Neural cell (in vitro differentiated cells): Measurements from ENCODE around the gene RNF8. TPM values are rescaled to one million over a fixed set of nuclear protein-coding genes. Genes with fewer than 3 reads are reported as not detected.
"Not testable (repeated sequence)": the region's sequence is repeated elsewhere in the genome, so short reads cannot be mapped to it uniquely, and the experiment has no call there.

Source experiments
- H2AFZ ChIP-seq: fragments of 200-600, 300-800 bp; sonication (generic), shearing (Covaris generic); 2 replicates; pipeline ENCODE4 v1.6.0; 2014; ENCODE audit warnings: low read depth, mild to moderate bottlenecking, antibody characterized with exemption, low read length, moderate library complexity
- H3F3A ChIP-seq: fragments of 200-600 bp; shearing (Covaris generic); 2 replicates; pipeline ENCODE4 v1.6.1; 2016; ENCODE audit warnings: mild to moderate bottlenecking, moderate library complexity, mixed read lengths, antibody characterized with exemption, low read length; ENCODE audit not compliant: insufficient read depth, poor library complexity, severe bottlenecking
- H3K27ac ChIP-seq: fragments of 200-600, 300-800 bp; sonication (generic), shearing (Covaris generic); 2 replicates; pipeline ENCODE4 v1.5.1; 2014; ENCODE audit warnings: mild to moderate bottlenecking, low read length, moderate library complexity
- H3K27me3 ChIP-seq: fragments of 300-800, 200-600 bp; sonication (generic), shearing (Covaris generic); 2 replicates; pipeline ENCODE4 v1.6.0; 2014; ENCODE audit warnings: mild to moderate bottlenecking, low read depth, low read length, moderate library complexity; ENCODE audit not compliant: insufficient read depth
- H3K36me3 ChIP-seq: fragments of 300-800, 200-600 bp; sonication (generic), shearing (Covaris generic); 2 replicates; pipeline ENCODE4 v1.5.1; 2014; ENCODE audit warnings: mild to moderate bottlenecking, antibody characterized with exemption, low read length, moderate library complexity; ENCODE audit not compliant: insufficient read depth
- H3K4me2 ChIP-seq: fragments of 300-800, 200-600 bp; sonication (generic), shearing (Covaris generic); 2 replicates; pipeline ENCODE4 v1.6.0; 2014; ENCODE audit warnings: mild to moderate bottlenecking, low read length
- H3K4me3 ChIP-seq: fragments of 300-800, 200-600 bp; sonication (generic), shearing (Covaris generic); 2 replicates; pipeline ENCODE4 v1.5.1; 2014; ENCODE audit warnings: mild to moderate bottlenecking, low read length, moderate library complexity
- H3K79me2 ChIP-seq: fragments of 200-600 bp; shearing (Covaris generic); replicated peaks from 2 replicates; pipeline ENCODE4 v1.6.0; 2014; ENCODE audit warnings: mild to moderate bottlenecking, low read length, moderate library complexity; ENCODE audit not compliant: insufficient read depth
- H3K9ac ChIP-seq: fragments of 300-800, 200-600 bp; sonication (generic), shearing (Covaris generic); 2 replicates; pipeline ENCODE4 v1.6.1; 2016; ENCODE audit warnings: mild to moderate bottlenecking, low read length, mixed read lengths
- H3K9me2 ChIP-seq: fragments of 200-600 bp; shearing (Covaris generic); 2 replicates; pipeline ENCODE4 v1.6.1; 2016; ENCODE audit warnings: mild to moderate bottlenecking, low read length, mixed read lengths; ENCODE audit not compliant: insufficient read depth
- H3K9me3 ChIP-seq: fragments of 200-600, 300-800 bp; sonication (generic), shearing (Covaris generic); 2 replicates; pipeline ENCODE4 v1.6.1; 2016; ENCODE audit warnings: mild to moderate bottlenecking, mixed run types, low read length, moderate library complexity, mixed read lengths
- H4K20me1 ChIP-seq: fragments of 200-600 bp; shearing (Covaris generic); 2 replicates; pipeline ENCODE4 v1.6.1; 2016; ENCODE audit warnings: mild to moderate bottlenecking, mixed run types; ENCODE audit not compliant: insufficient read depth
- CTCF ChIP-seq: fragments of 450-650 bp; IDR thresholded peaks from 2 replicates; pipeline ENCODE4 v1.5.1; 2014; ENCODE audit warnings: antibody characterized with exemption, mild to moderate bottlenecking, moderate library complexity; ENCODE audit not compliant: poor library complexity, severe bottlenecking
- EP300 ChIP-seq: fragments of 450-650 bp; conservative IDR thresholded peaks from 2 replicates; pipeline ENCODE4 v1.6.1; 2014; ENCODE audit warnings: antibody characterized with exemption, mild to moderate bottlenecking, moderate library complexity; ENCODE audit not compliant: poor library complexity, severe bottlenecking
- EZH2 ChIP-seq: fragments of 200-600, 300-800 bp; shearing (Covaris generic), sonication (generic); IDR thresholded peaks from 2 replicates; pipeline ENCODE4 v1.6.1; 2014; ENCODE audit warnings: antibody characterized with exemption, low read length, borderline replicate concordance, mild to moderate bottlenecking; ENCODE audit not compliant: insufficient read depth, poor library complexity, severe bottlenecking
- MXI1 ChIP-seq: fragments of 450-650 bp; conservative IDR thresholded peaks from 2 replicates; pipeline ENCODE4 v1.6.1; 2014; ENCODE audit warnings: antibody characterized with exemption, mild to moderate bottlenecking; ENCODE audit not compliant: poor library complexity, severe bottlenecking
- POLR2AphosphoS5 ChIP-seq: IDR thresholded peaks from 2 replicates; pipeline ENCODE4 v1.6.1; 2012
- RAD21 ChIP-seq: fragments of 450-650 bp; conservative IDR thresholded peaks from 2 replicates; pipeline ENCODE4 v1.6.1; 2014; ENCODE audit warnings: antibody characterized with exemption, mild to moderate bottlenecking, moderate library complexity
- SMC3 ChIP-seq: fragments of 450-650 bp; conservative IDR thresholded peaks from 2 replicates; pipeline ENCODE4 v1.6.1; 2014; ENCODE audit warnings: antibody characterized with exemption, mild to moderate bottlenecking, moderate library complexity; ENCODE audit not compliant: poor library complexity
- TAF1 ChIP-seq: IDR thresholded peaks from 2 replicates; pipeline ENCODE4 v1.6.1; 2012; ENCODE audit warnings: low read depth
- polyA plus RNA-seq: library from polyadenylated mRNA; depleted of rRNA; stranded (reverse); fragments of >200 nt; gene quantifications from 2 replicates; pipeline ENCODE4 v1.2.3, GENCODE V29; 2014
- TF ChIP-seq, protein P1 (sequence below): IDR thresholded peaks from 2 replicates; pipeline ENCODE4 v1.6.1; 2012; ENCODE audit warnings: borderline replicate concordance

RNF8 gene
- polyA plus RNA-seq, 1 donor from 2014 or later = 54.0 TPM

- Histone ChIP-seq H3K9me2 (no peaks in the 10 kb centered on the region), H3K27ac (no peak overlapping the region), H3K9ac (no peak overlapping the region), H4K20me1 (no peaks in the 10 kb centered on the region), H3K79me2 (no peaks in the 10 kb centered on the region), H3K4me3 (no peak overlapping the region), H3K27me3 (no peaks in the 10 kb centered on the region), H3K4me2 (no peak overlapping the region), H3F3A (no peaks in the 10 kb centered on the region), H3K9me3 (no peaks in the 10 kb centered on the region), H3K36me3 (no peaks in the 10 kb centered on the region), H2AFZ (no peak overlapping the region)
- TF ChIP-seq EP300 = no peak
- TF ChIP-seq CTCF = no peak
- TF ChIP-seq, protein P1, sequence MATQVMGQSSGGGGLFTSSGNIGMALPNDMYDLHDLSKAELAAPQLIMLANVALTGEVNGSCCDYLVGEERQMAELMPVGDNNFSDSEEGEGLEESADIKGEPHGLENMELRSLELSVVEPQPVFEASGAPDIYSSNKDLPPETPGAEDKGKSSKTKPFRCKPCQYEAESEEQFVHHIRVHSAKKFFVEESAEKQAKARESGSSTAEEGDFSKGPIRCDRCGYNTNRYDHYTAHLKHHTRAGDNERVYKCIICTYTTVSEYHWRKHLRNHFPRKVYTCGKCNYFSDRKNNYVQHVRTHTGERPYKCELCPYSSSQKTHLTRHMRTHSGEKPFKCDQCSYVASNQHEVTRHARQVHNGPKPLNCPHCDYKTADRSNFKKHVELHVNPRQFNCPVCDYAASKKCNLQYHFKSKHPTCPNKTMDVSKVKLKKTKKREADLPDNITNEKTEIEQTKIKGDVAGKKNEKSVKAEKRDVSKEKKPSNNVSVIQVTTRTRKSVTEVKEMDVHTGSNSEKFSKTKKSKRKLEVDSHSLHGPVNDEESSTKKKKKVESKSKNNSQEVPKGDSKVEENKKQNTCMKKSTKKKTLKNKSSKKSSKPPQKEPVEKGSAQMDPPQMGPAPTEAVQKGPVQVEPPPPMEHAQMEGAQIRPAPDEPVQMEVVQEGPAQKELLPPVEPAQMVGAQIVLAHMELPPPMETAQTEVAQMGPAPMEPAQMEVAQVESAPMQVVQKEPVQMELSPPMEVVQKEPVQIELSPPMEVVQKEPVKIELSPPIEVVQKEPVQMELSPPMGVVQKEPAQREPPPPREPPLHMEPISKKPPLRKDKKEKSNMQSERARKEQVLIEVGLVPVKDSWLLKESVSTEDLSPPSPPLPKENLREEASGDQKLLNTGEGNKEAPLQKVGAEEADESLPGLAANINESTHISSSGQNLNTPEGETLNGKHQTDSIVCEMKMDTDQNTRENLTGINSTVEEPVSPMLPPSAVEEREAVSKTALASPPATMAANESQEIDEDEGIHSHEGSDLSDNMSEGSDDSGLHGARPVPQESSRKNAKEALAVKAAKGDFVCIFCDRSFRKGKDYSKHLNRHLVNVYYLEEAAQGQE = no peak
- no peak for TF ChIP-seq RAD21
- no peak for TF ChIP-seq MXI1
- no peak for TF ChIP-seq SMC3
- no peak for TF ChIP-seq POLR2AphosphoS5
- TF ChIP-seq TAF1 = no peak
- TF ChIP-seq EZH2 = no peak
Measured at GRCh38 chr6:37343248-37343647, 10.5 kb upstream of the RNF8 start.

DNA sequence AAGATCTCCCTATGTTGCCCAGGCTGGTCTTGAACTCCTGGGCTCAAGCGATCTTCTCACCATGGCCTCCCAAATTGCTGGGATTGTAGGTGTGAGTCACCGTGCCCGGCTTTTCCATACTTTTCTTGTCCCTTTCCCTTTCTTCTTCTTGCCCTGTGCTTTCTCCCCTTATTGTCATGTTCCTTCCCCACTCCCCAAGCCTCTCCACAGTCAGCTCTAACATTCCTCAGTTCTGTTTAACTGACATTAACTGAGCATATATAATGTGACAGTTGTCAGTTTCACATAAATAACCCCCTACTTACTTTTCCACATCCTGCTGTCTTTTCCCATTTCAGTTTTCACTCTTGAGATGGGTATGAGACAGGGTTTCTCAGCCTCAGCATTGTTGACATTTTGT is 9.5 kb upstream of the RNF8 start:
- Histone ChIP-seq H4K20me1 (no peaks in the 10 kb centered on the region), H2AFZ (no peak overlapping the region), H3K27me3 (no peaks in the 10 kb centered on the region), H3K4me3 (no peak overlapping the region), H3K36me3 (no peaks in the 10 kb centered on the region), H3K9ac (no peak overlapping the region), H3K9me2 (no peaks in the 10 kb centered on the region), H3K4me2 (no peak overlapping the region), H3K9me3 (no peaks in the 10 kb centered on the region), H3K79me2 (no peaks in the 10 kb centered on the region), H3K27ac (no peak overlapping the region), H3F3A (no peaks in the 10 kb centered on the region)
- no peak for TF ChIP-seq CTCF
- no peak for TF ChIP-seq SMC3
- no peak for TF ChIP-seq POLR2AphosphoS5
- no peak for TF ChIP-seq MXI1

- H3K9ac ChIP-seq, H2AFZ ChIP-seq, H3F3A ChIP-seq, H3K27me3 ChIP-seq, H4K20me1 ChIP-seq, H3K79me2 ChIP-seq, H3K27ac ChIP-seq, H3K9me2 ChIP-seq, H3K4me2 ChIP-seq, H3K36me3 ChIP-seq, H3K9me3 ChIP-seq, H3K4me3 ChIP-seq: not testable (repeated sequence)
Measured at GRCh38 chr6:37345804-37346203, 8.0 kb upstream of the RNF8 start.
